ENCODE data around the gene MX1.

MX1 gene

DNA sequence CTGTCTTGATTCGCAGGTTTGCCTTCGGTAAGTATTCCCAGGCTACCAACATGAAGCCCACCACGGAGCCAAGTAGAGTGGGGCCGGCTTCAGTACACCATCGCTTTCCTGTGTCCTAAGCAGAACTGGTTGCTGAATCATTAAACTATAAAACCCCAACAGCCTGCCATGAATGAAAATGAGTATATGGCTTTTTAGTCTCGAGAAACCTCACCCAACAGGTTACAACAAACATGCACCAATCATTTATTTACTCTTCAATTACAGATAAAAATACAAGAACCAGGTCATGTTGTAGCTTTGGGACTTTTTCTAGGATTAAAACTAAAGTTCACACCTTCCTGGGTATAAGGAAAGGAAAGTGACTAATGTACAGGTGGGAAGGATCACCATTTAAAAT lies 74.3 kb downstream of the MX1 start:
- no peak for DNase-seq

DNA sequence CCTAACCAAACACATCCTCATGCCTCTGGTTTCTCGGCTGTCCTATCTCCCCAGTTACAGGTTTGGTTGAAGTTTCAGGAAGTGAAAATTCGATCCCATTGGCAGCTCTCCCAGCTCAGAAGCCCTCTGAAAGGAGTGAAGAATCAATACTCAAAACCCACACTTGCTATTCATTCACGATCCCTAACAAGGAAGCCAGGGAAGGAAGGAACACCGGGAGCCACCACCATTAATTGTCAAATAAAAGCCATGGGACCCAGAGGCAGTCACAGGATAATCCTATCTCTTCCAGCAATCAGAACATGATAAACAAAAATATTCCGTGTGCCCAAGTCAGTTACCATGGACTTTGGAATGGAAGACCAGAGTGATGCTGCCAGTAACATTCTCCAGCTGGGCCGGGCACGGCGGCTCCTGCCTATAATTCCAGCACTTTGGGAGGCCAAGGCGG lies 74.9 kb downstream of the MX1 start:
- DNase-seq: no peak

DNA sequence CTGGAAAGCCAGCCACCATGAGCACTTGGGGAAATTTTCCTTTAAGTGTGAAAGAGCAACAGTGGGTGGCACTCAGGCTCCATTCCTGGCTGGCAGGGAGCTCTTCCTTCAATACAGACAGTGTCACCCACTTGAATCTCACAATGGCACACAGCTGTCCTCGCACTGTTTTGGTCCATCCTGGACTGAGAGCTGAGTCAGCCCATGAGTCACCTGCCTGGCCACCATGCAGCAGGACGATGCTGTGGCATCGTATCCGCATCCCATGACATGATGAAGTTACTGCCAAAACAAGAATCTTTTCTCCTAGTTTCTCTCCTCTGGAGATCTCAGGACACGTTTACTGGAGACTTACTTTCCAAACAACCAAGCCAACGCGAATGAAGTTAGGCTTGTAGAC lies 75.9 kb downstream of the MX1 start:
- peak in 2 of 3 experiments; percentile 22 to 37 for DNase-seq

DNA sequence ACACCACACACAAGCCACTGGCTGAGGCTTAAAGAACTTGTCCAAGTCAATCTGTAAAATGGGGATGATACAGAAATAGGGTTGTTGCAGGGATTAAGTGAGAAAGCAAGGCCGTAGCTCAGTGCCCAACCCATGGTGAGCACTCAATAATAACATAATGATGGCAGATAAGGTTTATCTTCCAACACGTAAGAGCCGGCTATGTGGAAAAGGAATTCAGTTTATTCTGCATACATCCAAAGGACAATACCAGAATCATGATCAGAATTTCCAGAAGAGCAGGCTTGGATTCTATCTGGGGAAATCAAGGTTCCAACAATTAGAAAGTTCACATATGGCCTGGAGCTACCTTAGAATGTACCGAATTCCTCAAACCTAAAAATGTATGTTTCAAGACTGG lies 77.3 kb downstream of the MX1 start:
- no peak for DNase-seq

DNA sequence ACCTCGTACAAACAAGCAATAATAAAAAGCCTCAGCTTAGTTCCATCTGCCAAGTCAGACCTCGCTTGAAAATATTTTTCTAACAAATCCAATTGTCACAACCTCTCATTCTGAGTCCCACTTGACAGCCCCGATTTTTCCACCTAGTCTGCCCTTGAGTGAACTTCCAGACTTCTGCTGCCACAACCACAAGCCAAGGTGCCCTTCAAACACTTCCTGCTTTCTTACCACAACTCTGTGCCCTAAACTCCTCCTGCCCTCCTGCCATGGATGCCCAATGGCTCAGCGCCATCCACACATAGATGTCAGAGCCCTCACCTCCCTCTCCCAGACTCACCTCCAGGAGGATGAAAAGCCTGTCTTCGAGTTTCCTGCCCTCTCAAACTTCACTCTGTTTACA lies 78.0 kb downstream of the MX1 start:
- no peak for DNase-seq

DNA sequence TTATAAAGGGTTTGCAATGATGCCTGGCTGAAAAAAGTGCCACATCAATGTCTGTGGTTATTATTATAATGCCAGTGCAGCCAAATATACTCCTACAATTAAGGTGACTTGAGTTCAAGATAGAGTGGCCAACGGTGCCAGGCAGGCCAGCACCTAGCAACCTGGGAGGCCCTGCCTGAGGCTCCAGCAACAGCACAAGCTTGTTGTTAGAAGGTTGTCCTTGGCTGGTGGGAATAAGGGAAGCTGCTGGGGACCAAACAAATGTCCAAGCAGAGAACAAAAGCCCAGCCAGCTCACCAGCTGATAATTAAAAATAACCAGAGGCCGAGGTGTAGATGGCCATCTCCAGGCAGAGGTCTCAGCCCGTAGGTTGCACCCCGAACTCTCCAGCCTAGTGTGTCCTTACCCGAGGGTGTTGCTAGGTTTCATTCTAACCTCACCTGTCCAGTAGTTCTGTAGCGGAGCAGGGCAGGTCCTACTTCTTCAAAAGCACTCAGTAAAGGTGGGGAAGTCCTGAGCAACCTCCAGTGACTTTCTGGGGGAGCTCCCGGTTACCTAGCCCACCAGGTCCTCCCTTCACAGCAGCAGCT lies 80.1 kb downstream of the MX1 start:
- DNase-seq: no peak

DNA sequence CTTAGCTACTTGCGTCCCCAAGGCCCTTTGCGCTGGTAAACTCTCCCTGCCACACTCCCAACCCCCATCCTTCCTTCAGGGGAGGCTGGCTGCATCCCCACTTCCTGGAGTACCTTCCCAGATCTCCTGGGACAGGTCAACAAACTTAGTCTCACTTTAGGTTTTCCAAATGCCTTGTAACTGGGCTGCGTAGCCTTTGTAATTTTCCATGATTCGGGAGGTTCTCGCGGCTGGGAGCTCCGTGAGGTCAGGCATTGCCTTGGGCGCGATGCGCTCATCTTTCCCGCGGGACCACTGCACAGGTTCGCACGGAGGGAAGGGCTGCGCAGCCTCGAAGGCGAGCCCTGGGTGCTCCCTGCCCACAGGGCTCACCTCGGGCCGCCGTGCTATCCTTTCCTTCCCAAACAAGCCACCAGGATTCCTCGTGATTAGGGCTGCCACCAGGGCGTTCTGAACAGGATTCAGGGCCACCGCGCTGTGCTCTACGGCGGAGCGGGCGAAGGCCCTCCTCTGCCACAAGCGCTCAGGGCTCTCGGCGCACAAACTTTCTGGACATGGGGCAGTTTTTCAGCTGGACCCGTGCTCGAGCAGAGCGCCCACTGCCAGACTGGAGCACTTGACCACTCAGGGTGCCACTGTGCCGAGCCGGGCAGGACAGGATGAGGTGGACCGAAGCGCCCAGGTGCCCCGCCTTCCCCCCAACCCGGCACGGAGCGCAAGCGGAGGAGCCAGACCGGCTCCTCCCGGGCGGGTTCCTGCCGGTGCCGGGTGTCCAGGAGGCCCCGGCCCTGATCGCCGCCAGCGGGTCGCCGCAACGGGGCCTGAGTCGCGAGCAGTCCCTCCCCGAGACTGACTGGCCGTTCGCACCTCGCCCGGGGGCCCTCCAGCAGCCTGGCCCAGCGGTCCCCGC lies 80.8 kb downstream of the MX1 start:
- peak in 2 of 3 experiments; percentile 49 to 59 for DNase-seq

DNA sequence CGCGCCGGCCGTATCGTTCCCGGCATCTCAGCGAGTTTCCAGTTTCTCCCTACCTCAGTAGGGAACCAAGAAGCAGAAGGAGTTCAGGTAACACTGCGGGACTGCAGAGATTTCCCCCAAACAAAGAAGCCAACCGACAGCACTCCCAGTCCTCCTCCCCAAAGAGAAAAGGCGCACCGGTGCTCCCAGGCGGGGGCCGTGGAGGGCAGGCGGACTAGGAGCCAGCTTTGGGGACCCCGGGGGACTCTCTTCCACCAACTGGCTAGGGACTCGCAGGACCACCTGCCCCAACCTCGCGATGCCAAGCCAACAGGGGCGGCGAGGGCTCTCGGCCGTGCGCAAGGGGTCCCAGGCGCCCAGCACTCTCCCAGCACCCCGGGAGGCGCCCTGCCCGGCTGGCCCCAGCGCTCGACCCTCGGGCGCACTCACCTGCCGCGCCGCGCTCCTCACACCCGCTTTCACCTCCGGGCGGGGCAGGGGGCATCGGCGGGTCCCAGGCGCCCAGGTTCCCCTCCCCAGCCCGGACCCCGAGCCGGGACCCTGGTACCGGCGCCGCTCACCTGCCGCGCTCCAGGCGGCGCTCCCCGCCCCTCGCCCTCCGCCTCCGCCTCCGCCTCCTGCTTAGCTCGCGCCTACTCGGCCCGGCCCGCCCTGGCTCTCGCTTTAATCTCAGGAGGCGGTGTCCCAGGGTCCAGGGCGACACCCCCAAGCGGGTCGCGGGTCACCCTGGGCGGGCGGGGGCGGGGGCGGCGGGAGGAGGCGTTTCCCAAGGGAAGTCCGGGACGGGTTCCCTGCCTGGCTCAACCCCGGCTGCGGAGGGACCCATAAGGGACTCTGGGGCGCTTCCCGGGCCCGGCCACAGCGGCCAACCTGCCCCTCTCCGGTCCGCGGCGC lies 81.7 kb downstream of the MX1 start, which contains the start of gene TMPRSS2:
Gene TMPRSS2 (minus strand): TSS at position 638 of the 894 bp plus-strand sequence. CDS start 10,025 bp downstream, outside the sequence.
- DNase-seq: peak; percentile 3 to 49 (median 44)

DNA sequence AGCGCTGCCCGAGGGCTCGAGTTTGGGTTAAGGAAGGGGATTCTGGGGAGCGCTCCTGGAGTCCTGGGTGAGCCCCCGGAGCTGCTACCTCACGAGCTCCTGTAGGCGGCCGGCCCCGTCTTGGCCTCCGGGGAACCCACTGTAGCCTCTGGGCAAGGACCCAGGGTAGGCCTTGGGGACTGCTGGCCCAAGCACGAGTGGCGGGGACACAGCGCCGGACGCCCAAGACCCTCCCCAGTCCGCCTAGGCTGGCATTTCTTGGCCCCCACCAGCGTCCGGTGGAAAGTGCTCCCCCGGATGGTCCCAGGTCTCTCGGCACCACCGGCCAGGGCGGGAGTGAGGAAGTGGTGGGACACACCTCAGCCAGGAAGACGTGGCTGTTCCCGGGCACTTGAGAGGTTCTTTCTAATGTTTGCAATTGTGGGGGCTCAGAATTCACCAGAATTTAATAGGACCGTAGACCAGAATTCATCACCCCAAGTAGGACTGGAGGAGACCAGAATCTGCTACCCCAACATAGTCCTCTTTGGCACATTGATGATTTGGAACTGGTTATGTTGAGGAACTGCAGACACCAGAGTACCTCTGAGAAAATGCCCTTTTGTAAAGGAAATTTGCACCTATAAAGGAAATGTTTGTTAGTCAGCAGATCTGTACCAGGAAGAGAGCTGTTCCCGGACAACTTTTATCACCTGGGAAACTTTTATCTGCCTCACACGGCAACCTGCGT lies 82.5 kb downstream of the MX1 start:
- no peak for DNase-seq
